SJCRH30 (cell line): Measurements from ENCODE around the gene PHLDA2. TPM values are rescaled to one million over a fixed set of nuclear protein-coding genes. Genes with fewer than 3 reads are reported as not detected.
"Not testable (repeated sequence)": the region's sequence is repeated elsewhere in the genome, so short reads cannot be mapped to it uniquely, and the experiment has no call there.

Source experiments
- DNase-seq, 2 experiments: peaks; one replicate each; pipeline ENCODE4 v3.0.0-alpha.2; 2015 to 2020
- H3K27ac ChIP-seq: fragments of 250-450 bp; sonication (Bioruptor Pico); 2 replicates; pipeline ENCODE4 v1.5.1; 2020; ENCODE audit warnings: mild to moderate bottlenecking, moderate library complexity
- H3K27me3 ChIP-seq: fragments of 250-450 bp; sonication (Bioruptor Pico); 2 replicates; pipeline ENCODE4 v1.5.1; 2020; ENCODE audit warnings: mild to moderate bottlenecking, moderate library complexity
- H3K36me3 ChIP-seq: fragments of 250-450 bp; sonication (Bioruptor Pico); 2 replicates; pipeline ENCODE4 v1.5.1; 2020; ENCODE audit warnings: mild to moderate bottlenecking, moderate library complexity
- H3K4me1 ChIP-seq: fragments of 250-450 bp; sonication (Bioruptor Pico); 2 replicates; pipeline ENCODE4 v1.5.1; 2020; ENCODE audit warnings: mild to moderate bottlenecking, moderate library complexity
- H3K4me3 ChIP-seq: fragments of 250-450 bp; sonication (Bioruptor Pico); 2 replicates; pipeline ENCODE4 v1.5.1; 2020; ENCODE audit warnings: mild to moderate bottlenecking, moderate library complexity
- H3K9me3 ChIP-seq: fragments of 250-450 bp; sonication (Bioruptor Pico); replicated peaks from 2 replicates; pipeline ENCODE4 v1.5.1; 2020; ENCODE audit warnings: mild to moderate bottlenecking, moderate library complexity
- total RNA-seq: library from RNA; depleted of rRNA; stranded (reverse); fragments of >200 nt; shearing (Covaris generic); gene quantifications from 2 replicates; pipeline ENCODE4 v1.2.3, GENCODE V29; 2014

The PHLDA2 gene
- total RNA-seq, 1 experiment from 2014 or later: not detected

- not testable (repeated sequence) for H3K27me3 ChIP-seq, H3K27ac ChIP-seq, H3K4me1 ChIP-seq, H3K4me3 ChIP-seq, H3K9me3 ChIP-seq, DNase-seq, H3K36me3 ChIP-seq
These were observed 9.5 kb upstream of the PHLDA2 start for GRCh38 chr11:2938458-2939418.

DNA sequence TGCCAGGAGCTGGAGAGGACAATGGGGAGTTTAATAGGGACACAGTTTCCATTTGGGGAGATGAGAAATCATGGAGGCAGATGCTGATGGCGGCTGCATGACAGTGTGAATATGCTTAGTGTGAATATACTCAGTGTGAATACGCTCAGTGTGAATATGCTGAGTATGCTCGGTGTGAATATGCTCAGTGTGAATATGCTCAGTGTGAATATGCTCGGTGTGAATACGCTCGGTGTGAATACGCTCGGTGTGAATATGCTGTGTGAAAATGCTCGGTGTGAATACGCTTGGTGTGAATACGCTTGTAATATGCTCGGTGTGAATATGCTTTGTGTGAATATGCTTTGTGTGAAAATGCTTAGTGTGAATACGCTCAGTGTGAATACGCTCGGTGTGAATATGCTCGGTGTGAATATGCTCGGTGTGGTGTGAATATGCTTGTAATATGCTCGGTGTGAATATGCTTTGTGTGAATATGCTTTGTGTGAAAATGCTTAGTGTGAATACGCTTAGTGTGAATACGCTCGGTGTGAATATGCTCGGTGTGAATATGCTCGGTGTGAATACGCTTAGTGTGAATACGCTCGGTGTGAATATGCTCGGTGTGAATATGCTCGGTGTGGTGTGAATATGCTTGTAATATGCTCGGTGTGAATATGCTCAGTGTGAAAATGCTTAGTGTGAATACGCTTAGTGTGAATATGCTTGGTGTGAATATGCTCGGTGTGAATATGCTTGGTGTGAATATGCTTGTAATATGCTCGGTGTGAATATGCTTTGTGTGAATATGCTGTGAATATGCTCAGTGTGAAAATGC, 8.6 kb upstream of the PHLDA2 start:
- not testable (repeated sequence) for H3K36me3 ChIP-seq, H3K9me3 ChIP-seq, DNase-seq, H3K27ac ChIP-seq, H3K4me3 ChIP-seq, H3K27me3 ChIP-seq, H3K4me1 ChIP-seq

- H3K36me3 ChIP-seq: no peaks in the 10 kb centered on the region
- H3K27me3 ChIP-seq: no peaks in the 10 kb centered on the region
- no peak for DNase-seq
These were observed 5.5 kb upstream of the PHLDA2 start for GRCh38 chr11:2934611-2935239.

GRCh38 chr11:2934021-2934550, 4.9 kb upstream of the PHLDA2 start:
- no peaks in the 10 kb centered on the region for H3K4me1 ChIP-seq
- no peaks in the 10 kb centered on the region for H3K27me3 ChIP-seq
- no peaks in the 10 kb centered on the region; the same call in 1 of the 2 replicates for H3K9me3 ChIP-seq
- no peak overlapping the region for H3K27ac ChIP-seq
- no peak for DNase-seq
- H3K4me3 ChIP-seq: no peak overlapping the region
- H3K36me3 ChIP-seq: no peaks in the 10 kb centered on the region

More at GRCh38 chr11:2934611-2935239, 5.5 kb upstream of the PHLDA2 start:
- H3K27ac ChIP-seq: no peak overlapping the region
- no peaks in the 10 kb centered on the region; the same call in 1 of the 2 replicates for H3K9me3 ChIP-seq
- H3K4me1 ChIP-seq: no peaks in the 10 kb centered on the region
- H3K4me3 ChIP-seq: no peak overlapping the region

DNA sequence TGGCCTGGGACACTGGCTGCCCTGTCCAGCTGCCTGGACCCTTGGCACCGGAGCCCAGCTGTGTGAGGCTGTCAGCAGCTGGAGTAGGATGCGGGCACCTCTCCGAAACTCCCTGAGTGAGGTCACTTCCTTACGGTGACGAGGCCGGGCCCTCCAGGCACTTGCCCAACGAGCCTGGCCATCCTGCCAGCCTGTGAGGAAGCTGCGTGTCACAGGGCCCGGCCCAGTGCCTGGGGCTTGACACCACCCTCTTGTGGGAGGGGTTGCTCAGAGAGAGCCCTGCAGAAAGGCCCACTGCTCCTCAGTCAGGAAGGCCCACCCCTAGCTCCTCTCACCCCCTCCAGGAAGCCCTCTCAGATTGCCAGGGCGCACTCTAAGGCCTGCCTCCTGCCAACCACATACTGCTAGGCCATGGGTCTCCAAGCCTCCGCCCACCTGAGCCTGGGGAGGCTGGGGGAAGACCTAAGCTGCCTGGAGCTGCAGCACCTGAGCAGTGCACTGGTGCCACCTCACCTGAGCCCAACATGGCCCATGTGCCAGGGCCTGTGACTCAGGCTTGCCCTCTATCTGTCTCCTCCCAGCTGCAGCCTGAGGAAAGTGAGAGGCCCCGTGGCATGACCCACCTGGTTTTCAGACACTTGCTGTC, 4.3 kb upstream of the PHLDA2 start:
- no peaks in the 10 kb centered on the region; the same call in 1 of the 2 replicates for H3K9me3 ChIP-seq
- H3K36me3 ChIP-seq: no peaks in the 10 kb centered on the region
- no peak overlapping the region for H3K27ac ChIP-seq
- no peaks in the 10 kb centered on the region for H3K27me3 ChIP-seq
- no peak for DNase-seq
- H3K4me1 ChIP-seq: no peaks in the 10 kb centered on the region
- H3K4me3 ChIP-seq: no peak overlapping the region

GRCh38 chr11:2932850-2933251, 3.6 kb upstream of the PHLDA2 start:
- H3K27me3 ChIP-seq: no peaks in the 10 kb centered on the region
- DNase-seq: no peak
- H3K4me1 ChIP-seq: no peaks in the 10 kb centered on the region
- H3K9me3 ChIP-seq: no peaks in the 10 kb centered on the region; the same call in 1 of the 2 replicates
- H3K27ac ChIP-seq: no peak overlapping the region
- no peaks in the 10 kb centered on the region for H3K36me3 ChIP-seq
- no peak overlapping the region for H3K4me3 ChIP-seq

GRCh38 chr11:2931771-2932738, 2.8 kb upstream of the PHLDA2 start:
- Histone ChIP-seq H3K27ac (no peak overlapping the region), H3K36me3 (no peaks in the 10 kb centered on the region), H3K9me3 (no peaks in the 10 kb centered on the region), H3K27me3 (no peaks in the 10 kb centered on the region), H3K4me1 (no peaks in the 10 kb centered on the region), H3K4me3 (no peak overlapping the region)
- DNase-seq: no peak

- no peaks in the 10 kb centered on the region for H3K4me1 ChIP-seq
- H3K36me3 ChIP-seq: no peaks in the 10 kb centered on the region
- no peaks in the 10 kb centered on the region for H3K27me3 ChIP-seq
- DNase-seq: no peak
- no peaks in the 10 kb centered on the region for H3K9me3 ChIP-seq
- H3K27ac ChIP-seq: no peak overlapping the region
- no peak overlapping the region for H3K4me3 ChIP-seq
These were observed 2.2 kb upstream of the PHLDA2 start for GRCh38 chr11:2931420-2931746.

DNA sequence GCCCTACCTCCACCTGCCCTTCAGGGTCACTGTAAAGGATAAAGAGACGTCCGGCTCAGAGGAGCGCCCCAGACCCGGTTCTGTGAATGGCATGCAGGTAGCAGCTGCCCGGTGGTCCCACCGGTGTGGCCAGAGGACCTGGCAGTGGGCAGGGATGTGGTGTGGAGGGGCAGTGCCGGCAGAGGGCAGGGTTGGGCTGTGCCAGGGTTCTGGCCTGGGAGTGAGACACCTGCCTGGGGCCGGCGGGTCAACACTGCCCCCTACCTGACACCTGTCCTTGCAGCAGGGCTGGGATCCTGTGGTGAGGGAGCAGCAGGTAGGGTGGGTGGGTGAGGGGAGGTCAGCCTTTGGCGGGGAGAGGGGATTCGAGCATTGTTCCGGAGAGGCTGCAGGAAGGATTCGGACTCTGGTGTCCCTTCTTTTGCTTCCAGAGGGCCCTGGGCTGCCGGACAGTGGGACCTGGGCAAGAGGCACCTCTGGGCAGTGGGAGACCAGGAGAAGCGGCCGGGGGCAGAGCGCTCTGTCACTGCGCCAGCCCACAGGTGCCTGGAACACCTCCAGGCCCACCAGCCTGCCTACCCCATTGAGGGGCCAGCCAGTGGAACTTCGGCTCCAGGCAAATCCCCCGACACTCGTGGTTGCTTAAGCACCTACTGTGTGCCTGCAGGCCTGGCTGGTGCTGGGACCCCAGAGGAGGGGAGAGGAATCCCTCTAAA, 1.6 kb upstream of the PHLDA2 start:
- H3K4me1 ChIP-seq: no peaks in the 10 kb centered on the region
- H3K27ac ChIP-seq: no peak overlapping the region
- no peak for DNase-seq
- H3K36me3 ChIP-seq: no peaks in the 10 kb centered on the region
- H3K9me3 ChIP-seq: no peaks in the 10 kb centered on the region
- H3K4me3 ChIP-seq: no peak overlapping the region
- no peaks in the 10 kb centered on the region for H3K27me3 ChIP-seq

- no peak overlapping the region for H3K27ac ChIP-seq
- no peak for DNase-seq
- H3K4me3 ChIP-seq: no peak overlapping the region
- H3K27me3 ChIP-seq: no peaks in the 10 kb centered on the region
- no peaks in the 10 kb centered on the region for H3K9me3 ChIP-seq
- no peaks in the 10 kb centered on the region for H3K4me1 ChIP-seq
- H3K36me3 ChIP-seq: no peaks in the 10 kb centered on the region
These were observed 907 bp upstream of the PHLDA2 start for GRCh38 chr11:2929950-2930703.

DNA sequence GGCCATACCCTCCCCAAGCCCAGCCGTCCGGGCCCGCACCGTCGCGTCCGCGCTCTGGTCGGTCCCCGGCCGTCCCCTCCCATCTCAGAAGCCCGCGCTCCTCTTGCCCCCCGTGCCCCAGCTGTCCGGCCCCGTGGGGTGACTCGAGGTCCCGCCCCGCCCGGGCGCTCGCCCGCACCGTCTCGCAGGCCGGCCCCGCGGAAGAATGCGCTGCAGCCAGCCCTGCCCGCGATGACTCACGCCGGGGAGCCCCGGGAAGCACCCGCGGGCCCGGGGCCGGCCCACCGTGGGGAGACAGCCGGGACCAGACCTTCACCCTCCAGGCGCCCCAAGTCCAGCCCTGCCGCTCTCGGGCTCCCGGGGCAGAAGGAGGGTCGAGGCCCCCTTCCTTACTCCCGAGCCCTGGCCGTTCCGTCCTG, 320 bp upstream of the PHLDA2 start:
- H3K27me3 ChIP-seq: no peaks in the 10 kb centered on the region
- H3K27ac ChIP-seq: no peak overlapping the region

GRCh38 chr11:2927851-2928604, 1.2 kb downstream of the PHLDA2 start:
- Histone ChIP-seq H3K36me3 (no peaks in the 10 kb centered on the region), H3K9me3 (no peaks in the 10 kb centered on the region), H3K4me3 (no peak overlapping the region), H3K27me3 (no peaks in the 10 kb centered on the region), H3K27ac (no peak overlapping the region), H3K4me1 (no peaks in the 10 kb centered on the region)
- no peak for DNase-seq

More for the DNA sequence above, 320 bp upstream of the PHLDA2 start:
- H3K9me3 ChIP-seq: no peaks in the 10 kb centered on the region
- no peak overlapping the region for H3K4me3 ChIP-seq
- H3K36me3 ChIP-seq: no peaks in the 10 kb centered on the region
- no peaks in the 10 kb centered on the region for H3K4me1 ChIP-seq
- DNase-seq: no peak
